Transverse colon (tissue), 4 donors: ENCODE measurements around the gene SAMM50.
"Not testable (repeated sequence)": the region's sequence is repeated elsewhere in the genome, so short reads cannot be mapped to it uniquely, and the experiment has no call there.

Experiments
- CTCF ChIP-seq, 5 experiments: fragments of 200-600 bp in 3 of 5; fragments of 450-650 bp in 2 of 5; sonication (generic) in 3 of 5; IDR thresholded peaks; 1 replicate in 2 of 5; 2 replicates in 3 of 5; pipeline ENCODE4 v1.5.1; 2016 to 2017; ENCODE audit warnings: antibody characterized with exemption in 5 of 5, inconsistent platforms in 3 of 5, mild to moderate bottlenecking in 2 of 5, moderate library complexity in 1 of 5
- EP300 ChIP-seq: sonication (generic); formaldehyde crosslinking; IDR thresholded peaks from one replicate; pipeline ENCODE4 v1.6.1; 2017; ENCODE audit warnings: antibody characterized with exemption, low read depth
- POLR2A ChIP-seq: fragments of 450-650 bp; IDR thresholded peaks from one replicate; pipeline ENCODE4 v1.6.1; 2016; ENCODE audit warnings: antibody characterized with exemption, mild to moderate bottlenecking, moderate library complexity
- POLR2AphosphoS5 ChIP-seq, 3 donors: sonication (generic); formaldehyde crosslinking; IDR thresholded peaks; one replicate each; pipeline ENCODE4 v1.6.1; 2016; ENCODE audit warnings: antibody characterized with exemption in 3 of 3

DNA sequence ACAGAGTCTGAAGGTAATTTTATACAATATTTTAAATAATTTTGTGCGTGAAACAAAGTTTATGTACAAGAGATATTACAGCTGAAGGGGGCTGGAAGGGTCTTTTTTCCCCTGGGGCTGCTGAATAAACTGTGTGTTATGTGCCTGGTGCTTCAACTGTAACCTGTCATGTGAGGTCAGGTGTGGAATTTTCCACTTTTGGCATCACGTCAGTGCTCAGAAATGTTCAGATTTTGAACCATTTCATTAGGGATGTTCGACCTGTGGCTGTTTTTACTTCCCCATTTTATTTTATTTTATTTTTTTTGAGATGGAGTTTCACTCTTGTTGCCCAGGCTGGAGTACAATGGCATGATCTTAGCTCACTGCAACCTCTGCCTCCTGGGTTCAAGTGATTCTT, 61.3 kb downstream of the SAMM50 start:
- not testable (repeated sequence) for TF ChIP-seq POLR2A; CTCF (IDR thresholded peaks at IDR 0.05); POLR2AphosphoS5 (IDR thresholded peaks at IDR 0.05); EP300
